ENCODE data around the gene GJB3. TPM values are rescaled to one million over a fixed set of nuclear protein-coding genes. Genes with fewer than 3 reads are reported as not detected.

GJB3 gene
- total and polyA plus RNA-seq, 2 donors (not counting 1 experiment from before 2014, with no cell fraction given), result not detected

DNA sequence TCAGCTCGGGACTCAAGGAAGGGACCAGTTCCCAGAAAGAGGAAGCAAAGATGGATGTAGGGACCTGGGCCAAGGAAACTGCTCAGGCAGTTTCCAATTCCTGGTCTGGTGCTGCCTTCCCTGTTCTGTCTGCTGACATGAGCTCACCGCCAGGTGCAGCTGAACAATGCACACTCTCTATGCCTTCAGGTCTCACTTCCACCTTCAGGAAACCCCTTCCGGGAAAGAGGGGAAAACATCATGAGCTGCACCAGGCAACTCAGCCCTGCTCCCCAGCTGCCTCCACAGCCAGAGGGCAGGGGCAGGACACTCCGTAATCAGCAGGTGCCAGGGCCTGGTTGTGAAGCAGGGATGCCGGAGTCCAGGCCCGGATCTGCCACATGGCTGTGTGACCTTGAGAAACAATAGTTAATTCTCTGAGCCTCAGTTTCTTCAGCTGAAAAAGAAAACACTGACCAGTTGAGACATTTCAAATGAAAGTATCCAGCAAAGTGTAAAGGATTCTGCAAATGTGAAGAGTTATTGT lies 50.8 kb downstream of the GJB3 start:
- Histone ChIP-seq H3K9ac (ENCODE audit: low read length) (no peak overlapping the region), H3K9me3 (ENCODE audit: control extremely low read depth in 1 of 3, control insufficient read depth in 2 of 3, insufficient read depth in 1 of 3, low read length in 2 of 3) (no peaks in the 10 kb centered on the region), H3K27ac (ENCODE audit: low read length in 2 of 2) (no peak overlapping the region), H3K27me3 (replicated peaks in 1 of 4; ENCODE audit: control extremely low read depth in 1 of 4, control insufficient read depth in 3 of 4, insufficient read depth in 4 of 4, low read length in 3 of 4) (no peaks in the 10 kb centered on the region), H3K79me2 (ENCODE audit: control insufficient read depth, insufficient read depth, low read length) (no peaks in the 10 kb centered on the region), H2AFZ (ENCODE audit: insufficient read depth, low read depth, low read length, poor library complexity, severe bottlenecking) (no peak overlapping the region), H3K36me3 (replicated peaks in 1 of 2; ENCODE audit: control extremely low read depth in 1 of 2, control insufficient read depth in 1 of 2, extremely low read depth in 1 of 2, insufficient read depth in 2 of 2, low read length in 1 of 2) (no peaks in the 10 kb centered on the region), H3K4me1 (ENCODE audit: control insufficient read depth in 2 of 2, insufficient read depth in 2 of 2, low read length in 2 of 2) (no peaks in the 10 kb centered on the region), H3K4me3 (ENCODE audit: control extremely low read depth in 1 of 5, extremely low read depth in 1 of 5, insufficient read depth in 1 of 5, low read depth in 2 of 5, low read length in 4 of 5) (no peak overlapping the region), H3K4me2 (replicated peaks; ENCODE audit: low read depth, low read length, poor library complexity, severe bottlenecking) (no peak overlapping the region), H4K20me1 (ENCODE audit: control insufficient read depth, insufficient read depth, low read length, poor library complexity, severe bottlenecking) (no peaks in the 10 kb centered on the region)
- ATAC-seq (ENCODE audit: low read depth) (no peak), DNase-seq (no peak)
- H3K4me1 Mint-ChIP-seq, result no peaks in the 10 kb centered on the region
- no peak overlapping the region for H3K4me3 Mint-ChIP-seq
- H3K27ac Mint-ChIP-seq, result no peak overlapping the region
- TF ChIP-seq EZH2 (IDR thresholded peaks at IDR 0.05; ENCODE audit: borderline replicate concordance, insufficient read depth, low read depth, low read length, poor library complexity, severe bottlenecking), result no peak
- TF ChIP-seq, protein P1, sequence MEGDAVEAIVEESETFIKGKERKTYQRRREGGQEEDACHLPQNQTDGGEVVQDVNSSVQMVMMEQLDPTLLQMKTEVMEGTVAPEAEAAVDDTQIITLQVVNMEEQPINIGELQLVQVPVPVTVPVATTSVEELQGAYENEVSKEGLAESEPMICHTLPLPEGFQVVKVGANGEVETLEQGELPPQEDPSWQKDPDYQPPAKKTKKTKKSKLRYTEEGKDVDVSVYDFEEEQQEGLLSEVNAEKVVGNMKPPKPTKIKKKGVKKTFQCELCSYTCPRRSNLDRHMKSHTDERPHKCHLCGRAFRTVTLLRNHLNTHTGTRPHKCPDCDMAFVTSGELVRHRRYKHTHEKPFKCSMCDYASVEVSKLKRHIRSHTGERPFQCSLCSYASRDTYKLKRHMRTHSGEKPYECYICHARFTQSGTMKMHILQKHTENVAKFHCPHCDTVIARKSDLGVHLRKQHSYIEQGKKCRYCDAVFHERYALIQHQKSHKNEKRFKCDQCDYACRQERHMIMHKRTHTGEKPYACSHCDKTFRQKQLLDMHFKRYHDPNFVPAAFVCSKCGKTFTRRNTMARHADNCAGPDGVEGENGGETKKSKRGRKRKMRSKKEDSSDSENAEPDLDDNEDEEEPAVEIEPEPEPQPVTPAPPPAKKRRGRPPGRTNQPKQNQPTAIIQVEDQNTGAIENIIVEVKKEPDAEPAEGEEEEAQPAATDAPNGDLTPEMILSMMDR (IDR thresholded peaks at IDR 0.05), result no peak
- 85% methylated on average over 6 of the region's 6 CpGs for WGBS (ENCODE audit: insufficient coverage)
- H3K27me3 Mint-ChIP-seq, result no peaks in the 10 kb centered on the region
- intact Hi-C loops (cut with micrococcal nuclease), result no loop called here
- no peaks in the 10 kb centered on the region for H3K9me3 Mint-ChIP-seq (ENCODE audit: insufficient read depth)
- ChIA-PET POLR2A (no interaction called here), CTCF (no interaction called here)

DNA sequence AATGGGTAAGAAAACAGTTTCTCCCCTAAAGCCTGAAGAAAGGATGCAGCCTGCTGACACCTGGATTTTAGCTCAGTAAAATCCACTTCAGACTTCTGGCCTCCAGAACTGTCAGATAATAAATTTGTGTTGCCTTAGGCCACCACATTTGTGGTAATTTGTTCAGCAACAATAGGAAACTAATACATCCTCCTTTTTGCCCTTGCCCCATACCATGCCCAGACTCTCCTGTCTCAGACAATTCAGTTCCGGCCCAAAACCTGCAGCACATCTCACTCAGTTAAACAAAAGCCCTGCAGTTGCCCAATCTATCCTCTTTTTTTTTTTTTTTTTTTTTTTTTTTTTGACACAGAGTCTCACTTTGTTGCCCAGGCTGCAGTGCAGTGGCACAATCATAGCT lies 52.7 kb downstream of the GJB3 start:
- Histone ChIP-seq H2AFZ (ENCODE audit: insufficient read depth, low read depth, low read length, poor library complexity, severe bottlenecking) (no peak overlapping the region), H3K4me3 (ENCODE audit: control extremely low read depth in 1 of 5, extremely low read depth in 1 of 5, insufficient read depth in 1 of 5, low read depth in 2 of 5, low read length in 4 of 5) (no peak overlapping the region), H3K4me1 (ENCODE audit: control insufficient read depth in 2 of 2, insufficient read depth in 2 of 2, low read length in 2 of 2) (no peaks in the 10 kb centered on the region), H3K9me3 (ENCODE audit: control extremely low read depth in 1 of 3, control insufficient read depth in 2 of 3, insufficient read depth in 1 of 3, low read length in 2 of 3) (no peaks in the 10 kb centered on the region), H3K27ac (ENCODE audit: low read length in 2 of 2) (no peak overlapping the region), H4K20me1 (ENCODE audit: control insufficient read depth, insufficient read depth, low read length, poor library complexity, severe bottlenecking) (no peaks in the 10 kb centered on the region), H3K36me3 (replicated peaks in 1 of 2; ENCODE audit: control extremely low read depth in 1 of 2, control insufficient read depth in 1 of 2, extremely low read depth in 1 of 2, insufficient read depth in 2 of 2, low read length in 1 of 2) (no peaks in the 10 kb centered on the region), H3K79me2 (ENCODE audit: control insufficient read depth, insufficient read depth, low read length) (no peaks in the 10 kb centered on the region), H3K9ac (ENCODE audit: low read length) (no peak overlapping the region), H3K4me2 (replicated peaks; ENCODE audit: low read depth, low read length, poor library complexity, severe bottlenecking) (no peak overlapping the region), H3K27me3 (replicated peaks in 1 of 4; ENCODE audit: control extremely low read depth in 1 of 4, control insufficient read depth in 3 of 4, insufficient read depth in 4 of 4, low read length in 3 of 4) (no peaks in the 10 kb centered on the region)
- intact Hi-C loops (cut with micrococcal nuclease), result no loop called here
- CTCF ChIA-PET, result no interaction called here
- no peaks in the 10 kb centered on the region for H3K27me3 Mint-ChIP-seq
- H3K9me3 Mint-ChIP-seq (ENCODE audit: insufficient read depth), result no peaks in the 10 kb centered on the region
- ATAC-seq (ENCODE audit: low read depth), result no peak
- DNase-seq, result no peak
- no peaks in the 10 kb centered on the region for H3K4me1 Mint-ChIP-seq
- H3K27ac Mint-ChIP-seq, result no peak overlapping the region
- POLR2A ChIA-PET, result no interaction called here
- 82% methylated on average over 1 of the region's 1 CpG for WGBS (ENCODE audit: insufficient coverage)
- H3K4me3 Mint-ChIP-seq, result no peak overlapping the region
- TF ChIP-seq, protein P1 (IDR thresholded peaks at IDR 0.05), result no peak
- no peak for TF ChIP-seq EZH2 (IDR thresholded peaks at IDR 0.05; ENCODE audit: borderline replicate concordance, insufficient read depth, low read depth, low read length, poor library complexity, severe bottlenecking)

Other genes starting within 250 kb of the GJB3 start
- not detected in 2 replicates for gene GJB5, start 26.2 kb upstream of the GJB3 start, total RNA-seq
- not detected in 2 replicates for gene GJB5, start 26.2 kb upstream of the GJB3 start, polyA plus RNA-seq
- gene GJB4, start 21.5 kb upstream of the GJB3 start, total RNA-seq, result not detected in 2 replicates
- not detected in 2 replicates for gene GJB4, start 21.5 kb upstream of the GJB3 start, polyA plus RNA-seq
- gene GJA4, start 11.8 kb downstream of the GJB3 start, total RNA-seq, result not detected in 2 replicates
- not detected in 2 replicates for gene GJA4, start 11.8 kb downstream of the GJB3 start, polyA plus RNA-seq
- gene SMIM12, start 78.5 kb downstream of the GJB3 start, total RNA-seq, result 33.1 and 39.8 TPM in 2 replicates
- gene SMIM12, start 78.5 kb downstream of the GJB3 start, polyA plus RNA-seq, result 22.2 and 26.2 TPM in 2 replicates
- gene DLGAP3, start 148.4 kb downstream of the GJB3 start, total RNA-seq, result 2.4 and 3.4 TPM in 2 replicates
- 2.0 and 2.3 TPM in 2 replicates for gene DLGAP3, start 148.4 kb downstream of the GJB3 start, polyA plus RNA-seq
- gene TMEM35B, start 204.1 kb downstream of the GJB3 start, total RNA-seq, result 15.9 and 19.6 TPM in 2 replicates
- 9.9 and 16.2 TPM in 2 replicates for gene TMEM35B, start 204.1 kb downstream of the GJB3 start, polyA plus RNA-seq